ENCODE measurements around the gene NLRC5. TPM values are rescaled to one million over a fixed set of nuclear protein-coding genes. Genes with fewer than 3 reads are reported as not detected.
"Not testable (repeated sequence)": the region's sequence is repeated elsewhere in the genome, so short reads cannot be mapped to it uniquely, and the experiment has no call there.

NLRC5 gene
- total RNA-seq, 1 donor from 2014 or later = 114 TPM

DNA sequence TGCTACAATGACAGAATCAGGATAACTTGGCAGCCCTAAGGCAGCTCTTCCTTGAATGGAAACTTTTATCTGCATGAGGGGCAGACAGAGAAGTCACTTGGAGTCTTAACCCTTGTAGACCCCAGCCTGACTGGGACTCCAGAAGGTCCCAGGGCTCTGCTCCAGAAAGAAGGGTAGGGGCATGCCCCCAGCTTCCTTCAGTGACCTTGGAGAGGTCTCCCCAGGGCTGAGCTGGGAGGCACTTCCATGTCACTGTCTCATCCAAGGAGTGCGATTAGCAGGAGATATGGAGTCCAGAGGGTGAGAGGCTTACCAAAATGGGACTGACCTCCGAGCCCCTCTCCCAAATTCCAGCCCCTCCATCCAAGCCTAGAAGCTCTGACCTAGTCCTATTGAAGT, 3.4 kb upstream of the NLRC5 start:
- intact Hi-C loops (cut with DNase I) = loop anchor here (5.0 kb wide), 1 partner anchor 54 kb away; the partner anchor contains the start of gene HERPUD1
- H3K27ac ChIP-seq = peak overlapping the region; percentile 88

DNA sequence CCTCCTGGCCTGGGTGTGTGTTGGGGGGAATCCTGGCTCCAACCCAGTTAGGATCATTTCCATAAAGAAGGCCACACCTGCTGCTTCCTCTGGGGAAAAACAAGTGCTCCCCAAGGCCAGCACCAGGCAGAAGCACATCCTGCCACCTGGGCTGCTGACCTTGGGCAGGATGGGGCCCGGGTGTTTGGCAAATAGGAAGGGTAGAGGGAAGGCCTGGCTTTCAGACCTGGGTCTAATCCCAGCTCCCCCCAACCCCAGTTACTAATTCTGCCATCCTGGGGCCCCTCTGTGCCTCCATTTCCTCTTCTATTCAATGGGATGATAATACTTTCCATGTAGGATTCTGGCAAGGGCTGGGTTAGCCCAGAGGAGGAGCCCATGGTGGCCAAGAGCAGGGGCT, 3.0 kb upstream of the NLRC5 start:
- intact Hi-C loops (cut with DNase I) = loop anchor here (5.0 kb wide), 1 partner anchor 54 kb away; the partner anchor contains the start of gene HERPUD1
- H3K4me1 ChIP-seq = peaks cover 57% of the 10 kb centered on the region

More for the DNA sequence above, 3.4 kb upstream of the NLRC5 start:
- H3K9me3 ChIP-seq = no peaks in the 10 kb centered on the region
- TF ChIP-seq POLR2AphosphoS5 (IDR thresholded peaks at IDR 0.05; ENCODE audit: insufficient read depth in 1 of 2, low read depth in 1 of 2) (no peak), POLR2A (IDR thresholded peaks at IDR 0.05) (no peak)
- no peak for DNase-seq (ENCODE audit: extremely low spot score in 2 of 2)
- peaks cover 53% of the 10 kb centered on the region for H3K4me1 ChIP-seq
- H3K27me3 ChIP-seq = no peaks in the 10 kb centered on the region
- H3K36me3 ChIP-seq = no peaks in the 10 kb centered on the region
- H3K4me3 ChIP-seq = no peak overlapping the region

GRCh38 chr16:56986908-56987307, 2.4 kb upstream of the NLRC5 start:
- H3K9me3 ChIP-seq; H3K27me3 ChIP-seq; H3K4me3 ChIP-seq; DNase-seq (ENCODE audit: extremely low spot score in 2 of 2); H3K36me3 ChIP-seq: not testable (repeated sequence)
- Histone ChIP-seq H3K4me1 (peaks cover 62% of the 10 kb centered on the region), H3K27ac (peak overlapping the region; percentile 93)
- intact Hi-C loops (cut with DNase I) = loop anchor here (5.0 kb wide), 1 partner anchor 55 kb away; the partner anchor contains the start of gene HERPUD1

More for the DNA sequence above, 3.0 kb upstream of the NLRC5 start:
- Histone ChIP-seq H3K9me3 (no peaks in the 10 kb centered on the region), H3K4me3 (no peak overlapping the region), H3K27ac (peak overlapping the region; percentile 88), H3K27me3 (no peaks in the 10 kb centered on the region), H3K36me3 (no peaks in the 10 kb centered on the region)
- no peak for DNase-seq (ENCODE audit: extremely low spot score in 2 of 2)
- TF ChIP-seq POLR2A (IDR thresholded peaks at IDR 0.05) (no peak), POLR2AphosphoS5 (IDR thresholded peaks at IDR 0.05; ENCODE audit: insufficient read depth in 1 of 2, low read depth in 1 of 2) (no peak)
- TF ChIP-seq, protein P1, sequence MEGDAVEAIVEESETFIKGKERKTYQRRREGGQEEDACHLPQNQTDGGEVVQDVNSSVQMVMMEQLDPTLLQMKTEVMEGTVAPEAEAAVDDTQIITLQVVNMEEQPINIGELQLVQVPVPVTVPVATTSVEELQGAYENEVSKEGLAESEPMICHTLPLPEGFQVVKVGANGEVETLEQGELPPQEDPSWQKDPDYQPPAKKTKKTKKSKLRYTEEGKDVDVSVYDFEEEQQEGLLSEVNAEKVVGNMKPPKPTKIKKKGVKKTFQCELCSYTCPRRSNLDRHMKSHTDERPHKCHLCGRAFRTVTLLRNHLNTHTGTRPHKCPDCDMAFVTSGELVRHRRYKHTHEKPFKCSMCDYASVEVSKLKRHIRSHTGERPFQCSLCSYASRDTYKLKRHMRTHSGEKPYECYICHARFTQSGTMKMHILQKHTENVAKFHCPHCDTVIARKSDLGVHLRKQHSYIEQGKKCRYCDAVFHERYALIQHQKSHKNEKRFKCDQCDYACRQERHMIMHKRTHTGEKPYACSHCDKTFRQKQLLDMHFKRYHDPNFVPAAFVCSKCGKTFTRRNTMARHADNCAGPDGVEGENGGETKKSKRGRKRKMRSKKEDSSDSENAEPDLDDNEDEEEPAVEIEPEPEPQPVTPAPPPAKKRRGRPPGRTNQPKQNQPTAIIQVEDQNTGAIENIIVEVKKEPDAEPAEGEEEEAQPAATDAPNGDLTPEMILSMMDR (IDR thresholded peaks at IDR 0.05) = no peak

DNA sequence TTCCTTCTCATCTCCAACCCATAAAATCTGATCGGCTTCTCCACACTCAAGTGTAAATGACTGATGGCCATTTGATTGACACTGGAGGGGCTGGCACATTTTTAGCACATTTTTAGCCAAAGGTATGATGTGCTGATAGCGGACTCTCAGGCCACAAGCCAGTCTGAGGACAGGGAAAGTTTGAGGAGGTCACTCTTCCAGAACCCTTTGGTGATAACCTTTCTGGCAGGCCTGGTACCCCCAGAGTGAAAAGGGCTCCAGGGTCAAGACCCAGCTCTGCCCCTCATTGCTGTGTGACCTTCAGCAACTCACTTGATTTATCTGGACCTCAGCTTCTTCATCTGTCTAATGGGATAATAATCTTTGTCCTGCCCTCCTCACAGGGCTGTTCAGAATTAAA, 1.7 kb upstream of the NLRC5 start:
- Histone ChIP-seq H3K27ac (peak overlapping the region; percentile 93), H3K36me3 (no peaks in the 10 kb centered on the region), H3K4me3 (no peak overlapping the region), H3K9me3 (no peaks in the 10 kb centered on the region), H3K4me1 (peaks cover 67% of the 10 kb centered on the region), H3K27me3 (no peaks in the 10 kb centered on the region)
- no peak for DNase-seq (ENCODE audit: extremely low spot score in 2 of 2)
- TF ChIP-seq POLR2A (IDR thresholded peaks at IDR 0.05) (no peak), POLR2AphosphoS5 (IDR thresholded peaks at IDR 0.05; ENCODE audit: insufficient read depth in 1 of 2, low read depth in 1 of 2) (no peak)
- TF ChIP-seq, protein P1 (IDR thresholded peaks at IDR 0.05) = no peak
- intact Hi-C loops (cut with DNase I) = loop anchor here (5.0 kb wide), 1 partner anchor 55 kb away; the partner anchor contains the start of gene HERPUD1

- peaks cover 70% of the 10 kb centered on the region for H3K4me1 ChIP-seq
- H3K27ac ChIP-seq = peak overlapping the region; percentile 93
- no peaks in the 10 kb centered on the region for H3K36me3 ChIP-seq
- intact Hi-C loops (cut with DNase I) = loop anchor here (5.0 kb wide), 1 partner anchor 56 kb away; the partner anchor contains the start of gene HERPUD1
- peak overlapping the region; percentile 51 to 80 for H3K4me3 ChIP-seq
- no peaks in the 10 kb centered on the region for H3K9me3 ChIP-seq
- no peaks in the 10 kb centered on the region for H3K27me3 ChIP-seq
- no peak for DNase-seq (ENCODE audit: extremely low spot score in 2 of 2)
- TF ChIP-seq POLR2AphosphoS5 (IDR thresholded peaks at IDR 0.05; ENCODE audit: insufficient read depth in 1 of 2, low read depth in 1 of 2) = no peak
- no peak for TF ChIP-seq POLR2A (IDR thresholded peaks at IDR 0.05)
- TF ChIP-seq, protein P1 (IDR thresholded peaks at IDR 0.05) = no peak
Measured at GRCh38 chr16:56988161-56988947, 1.0 kb upstream of the NLRC5 start.

DNA sequence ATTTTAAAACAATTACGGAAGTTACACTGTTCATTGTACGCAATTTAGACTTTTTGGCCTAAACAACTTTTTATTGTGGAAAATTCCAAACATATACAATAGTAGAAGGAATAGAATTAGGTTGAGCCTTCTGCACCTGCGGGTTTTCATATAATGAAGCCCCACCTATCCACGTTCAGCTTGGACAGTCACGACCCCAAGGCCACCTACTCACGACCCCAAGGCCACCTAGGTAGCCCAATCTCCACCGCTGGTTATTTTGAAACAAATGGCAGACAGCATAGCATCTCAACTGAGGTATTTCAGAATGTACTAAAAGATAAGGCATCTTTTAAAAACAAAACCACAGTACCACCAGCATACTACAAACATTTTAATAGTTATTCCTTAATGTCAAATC, 631 bp downstream of the NLRC5 start:
- peaks cover 69% of the 10 kb centered on the region for H3K4me1 ChIP-seq
- intact Hi-C loops (cut with DNase I) = loop anchor here (5.0 kb wide), 1 partner anchor 58 kb away; the partner anchor contains the start of gene HERPUD1
- DNase-seq (ENCODE audit: extremely low spot score in 2 of 2) = no peak
- H3K27ac ChIP-seq = peak overlapping the region; percentile 93
- peak overlapping the region; percentile 51 to 80 for H3K4me3 ChIP-seq
- H3K9me3 ChIP-seq = no peaks in the 10 kb centered on the region
- no peak for TF ChIP-seq POLR2AphosphoS5 (IDR thresholded peaks at IDR 0.05; ENCODE audit: insufficient read depth in 1 of 2, low read depth in 1 of 2)
- TF ChIP-seq, protein P1 (IDR thresholded peaks at IDR 0.05) = no peak
- no peak for TF ChIP-seq POLR2A (IDR thresholded peaks at IDR 0.05)
- no peaks in the 10 kb centered on the region for H3K27me3 ChIP-seq
- H3K36me3 ChIP-seq = no peaks in the 10 kb centered on the region

All from vagina (tissue), 2 donors.